Trophoblast cell (in vitro differentiated cells and primary cell): ENCODE results near the gene KRTAP5-2.

Experiments
- DNase-seq, 2 donors: peaks; one replicate each; pipeline ENCODE4 v3.0.0-alpha.2; 2016
- H2AFZ ChIP-seq: 2 replicates; pipeline ENCODE4 v1.6.1; 2013; ENCODE audit warnings: low read length, moderate library complexity, mild to moderate bottlenecking; ENCODE audit not compliant: insufficient read depth, poor library complexity
- H2AK5ac ChIP-seq: 2 replicates; pipeline ENCODE4 v1.6.1; 2013; ENCODE audit warnings: mild to moderate bottlenecking, low read length
- H2BK120ac ChIP-seq: 2 replicates; pipeline ENCODE4 v1.6.1; 2013; ENCODE audit warnings: low read length, mild to moderate bottlenecking, moderate library complexity; ENCODE audit not compliant: insufficient read depth, poor library complexity
- H2BK12ac ChIP-seq: 2 replicates; pipeline ENCODE4 v1.6.1; 2013; ENCODE audit warnings: mild to moderate bottlenecking, low read length, moderate library complexity
- H2BK5ac ChIP-seq: 2 replicates; pipeline ENCODE4 v1.6.1; 2013; ENCODE audit warnings: low read length, low read depth, moderate library complexity, mild to moderate bottlenecking; ENCODE audit not compliant: poor library complexity
- H3K14ac ChIP-seq: 2 replicates; pipeline ENCODE4 v1.6.1; 2013; ENCODE audit warnings: mild to moderate bottlenecking, low read length
- H3K18ac ChIP-seq: 2 replicates; pipeline ENCODE4 v1.6.1; 2013; ENCODE audit warnings: mild to moderate bottlenecking, low read length
- H3K23ac ChIP-seq: 2 replicates; pipeline ENCODE4 v1.6.1; 2013; ENCODE audit warnings: low read length
- H3K27ac ChIP-seq: 2 replicates; pipeline ENCODE4 v1.5.1; 2013; ENCODE audit warnings: low read depth, mild to moderate bottlenecking, inconsistent platforms, low read length, moderate library complexity
- H3K27me3 ChIP-seq: 2 replicates; pipeline ENCODE4 v1.6.1; 2013; ENCODE audit warnings: inconsistent platforms, mild to moderate bottlenecking, low read length, moderate library complexity; ENCODE audit not compliant: insufficient read depth
- H3K36me3 ChIP-seq, 2 experiments: 1 replicate in 1 of 2; 2 replicates in 1 of 2; pipeline ENCODE4 v1.6.1; 2013; ENCODE audit warnings: low read length in 2 of 2, mild to moderate bottlenecking in 2 of 2, moderate library complexity in 1 of 2; ENCODE audit not compliant: insufficient read depth in 2 of 2, control insufficient read depth in 1 of 2
- H3K4ac ChIP-seq: 2 replicates; pipeline ENCODE4 v1.6.1; 2013; ENCODE audit warnings: low read depth, mild to moderate bottlenecking, low read length, moderate library complexity
- H3K4me1 ChIP-seq, 2 experiments: 1 replicate in 1 of 2; 2 replicates in 1 of 2; pipeline ENCODE4 v1.6.1; 2013; ENCODE audit warnings: low read length in 2 of 2, mild to moderate bottlenecking in 2 of 2, moderate library complexity in 1 of 2; ENCODE audit not compliant: insufficient read depth in 2 of 2, control insufficient read depth in 1 of 2
- H3K4me2 ChIP-seq: 2 replicates; pipeline ENCODE4 v1.6.1; 2013; ENCODE audit warnings: inconsistent platforms, mild to moderate bottlenecking, low read length, moderate library complexity
- H3K4me3 ChIP-seq: 2 replicates; pipeline ENCODE4 v1.5.1; 2013; ENCODE audit warnings: mild to moderate bottlenecking, low read depth, low read length, inconsistent platforms
- H3K79me1 ChIP-seq: one replicate; pipeline ENCODE4 v1.6.1; 2013; ENCODE audit warnings: low read length
- H3K79me2 ChIP-seq: 2 replicates; pipeline ENCODE4 v1.6.1; 2013; ENCODE audit warnings: low read length, mild to moderate bottlenecking; ENCODE audit not compliant: control insufficient read depth, insufficient read depth, poor library complexity
- H3K9ac ChIP-seq: 2 replicates; pipeline ENCODE4 v1.6.1; 2013; ENCODE audit warnings: mild to moderate bottlenecking, low read length
- H3K9me3 ChIP-seq: 2 replicates; pipeline ENCODE4 v1.6.1; 2013; ENCODE audit warnings: low read depth, mild to moderate bottlenecking, control low read depth, inconsistent platforms, low read length; ENCODE audit not compliant: insufficient read depth
- H4K12ac ChIP-seq: 2 replicates; pipeline ENCODE4 v1.6.1; 2013; ENCODE audit warnings: low read depth, mild to moderate bottlenecking, low read length, moderate library complexity
- H4K8ac ChIP-seq: 2 replicates; pipeline ENCODE4 v1.6.1; 2013; ENCODE audit warnings: low read depth, mild to moderate bottlenecking, low read length, moderate library complexity
- H4K91ac ChIP-seq: one replicate; pipeline ENCODE4 v1.6.1; 2013; ENCODE audit warnings: low read depth, mild to moderate bottlenecking, low read length, moderate library complexity
- WGBS: extraction: QIAGEN DNeasy Blood & Tissue Kit; methylation state at CpG from one replicate; pipeline ENCODE4 v1.1.7; 2013; ENCODE audit warnings: missing lambda C conversion rate; ENCODE audit not compliant: insufficient read length, insufficient coverage; ENCODE audit errors: extremely low coverage; 5-methylcytosine and 5-hydroxymethylcytosine counted together

The KRTAP5-2 gene

GRCh38 chr11:1639666-1640065 lies 41.6 kb upstream of the KRTAP5-2 start:
- H2BK120ac ChIP-seq, result no peak overlapping the region
- peaks cover 2% of the 10 kb centered on the region for H3K9me3 ChIP-seq
- no peak overlapping the region for H3K23ac ChIP-seq
- H3K9ac ChIP-seq, result no peak overlapping the region
- no peak overlapping the region for H4K91ac ChIP-seq
- no peak overlapping the region for H2BK12ac ChIP-seq
- no peak overlapping the region for H4K8ac ChIP-seq
- no CpG with 5 or more reads among the region's 15 CpGs for WGBS
- H3K4ac ChIP-seq, result no peak overlapping the region
- no peak overlapping the region for H3K27ac ChIP-seq
- H3K4me2 ChIP-seq, result no peak overlapping the region
- no peak overlapping the region for H3K18ac ChIP-seq
- no peak for DNase-seq
- no peaks in the 10 kb centered on the region for H3K27me3 ChIP-seq
- H3K36me3 ChIP-seq, result no peaks in the 10 kb centered on the region
- H3K14ac ChIP-seq, result no peak overlapping the region
- no peaks in the 10 kb centered on the region for H3K79me2 ChIP-seq
- no peaks in the 10 kb centered on the region for H3K4me1 ChIP-seq
- H2BK5ac ChIP-seq, result no peak overlapping the region
- no peak overlapping the region for H4K12ac ChIP-seq
- H3K4me3 ChIP-seq, result no peak overlapping the region
- H3K79me1 ChIP-seq, result no peaks in the 10 kb centered on the region
- no peak overlapping the region for H2AFZ ChIP-seq
- no peak overlapping the region for H2AK5ac ChIP-seq

- Histone ChIP-seq H3K4me3 (no peak overlapping the region), H3K9ac (no peak overlapping the region), H3K27ac (no peak overlapping the region), H2AK5ac (no peak overlapping the region), H3K36me3 (no peaks in the 10 kb centered on the region), H3K18ac (no peak overlapping the region), H3K27me3 (no peaks in the 10 kb centered on the region), H3K79me1 (no peaks in the 10 kb centered on the region), H2BK12ac (no peak overlapping the region), H4K12ac (no peak overlapping the region), H3K23ac (no peak overlapping the region), H2AFZ (no peak overlapping the region), H4K91ac (no peak overlapping the region), H3K79me2 (no peaks in the 10 kb centered on the region), H3K4me2 (no peak overlapping the region), H3K14ac (no peak overlapping the region), H4K8ac (no peak overlapping the region), H3K9me3 (peaks cover 2% of the 10 kb centered on the region), H2BK5ac (no peak overlapping the region), H3K4me1 (no peaks in the 10 kb centered on the region), H3K4ac (no peak overlapping the region), H2BK120ac (no peak overlapping the region)
- no peak for DNase-seq
- WGBS, result no CpG with 5 or more reads among the region's 18 CpGs
Measured at GRCh38 chr11:1639102-1639620, 41.1 kb upstream of the KRTAP5-2 start.

- no peaks in the 10 kb centered on the region for H3K79me2 ChIP-seq
- H3K9ac ChIP-seq, result no peak overlapping the region
- H2BK120ac ChIP-seq, result no peak overlapping the region
- no peak overlapping the region for H3K4me2 ChIP-seq
- H4K12ac ChIP-seq, result no peak overlapping the region
- no peaks in the 10 kb centered on the region for H3K79me1 ChIP-seq
- no peak overlapping the region for H4K8ac ChIP-seq
- no peak overlapping the region for H4K91ac ChIP-seq
- no peak overlapping the region for H2AFZ ChIP-seq
- no peak overlapping the region for H2AK5ac ChIP-seq
- no peak overlapping the region for H3K4me3 ChIP-seq
- H3K9me3 ChIP-seq, result peaks cover 2% of the 10 kb centered on the region
- H2BK5ac ChIP-seq, result no peak overlapping the region
- peaks cover 2% of the 10 kb centered on the region for H3K27me3 ChIP-seq
- no CpG with 5 or more reads among the region's 8 CpGs for WGBS
- H3K4me1 ChIP-seq, result no peaks in the 10 kb centered on the region
- no peak overlapping the region for H3K14ac ChIP-seq
- H3K4ac ChIP-seq, result no peak overlapping the region
- H3K36me3 ChIP-seq, result no peaks in the 10 kb centered on the region
- DNase-seq, result no peak
- no peak overlapping the region for H3K18ac ChIP-seq
- H2BK12ac ChIP-seq, result no peak overlapping the region
- no peak overlapping the region for H3K27ac ChIP-seq
- H3K23ac ChIP-seq, result no peak overlapping the region
Measured at GRCh38 chr11:1638344-1638743, 40.2 kb upstream of the KRTAP5-2 start.

- Histone ChIP-seq H3K9me3 (peaks cover 2% of the 10 kb centered on the region), H3K14ac (no peak overlapping the region), H4K12ac (no peak overlapping the region), H2BK120ac (no peak overlapping the region), H3K4me2 (no peak overlapping the region), H4K91ac (no peak overlapping the region), H2BK12ac (no peak overlapping the region), H3K18ac (no peak overlapping the region), H3K79me2 (no peaks in the 10 kb centered on the region), H3K36me3 (no peaks in the 10 kb centered on the region), H2BK5ac (no peak overlapping the region), H3K23ac (no peak overlapping the region), H4K8ac (no peak overlapping the region), H3K27me3 (peaks cover 2% of the 10 kb centered on the region), H3K4ac (no peak overlapping the region), H2AK5ac (no peak overlapping the region), H3K27ac (no peak overlapping the region), H2AFZ (no peak overlapping the region), H3K9ac (no peak overlapping the region), H3K4me3 (no peak overlapping the region), H3K4me1 (no peaks in the 10 kb centered on the region), H3K79me1 (no peaks in the 10 kb centered on the region)
- no peak for DNase-seq
- no CpG with 5 or more reads among the region's 2 CpGs for WGBS
Measured at GRCh38 chr11:1637628-1638027, 39.5 kb upstream of the KRTAP5-2 start.
